ENCODE measurements around the gene INSM1.
"Not testable (repeated sequence)": the region's sequence is repeated elsewhere in the genome, so short reads cannot be mapped to it uniquely, and the experiment has no call there.

The INSM1 gene

DNA sequence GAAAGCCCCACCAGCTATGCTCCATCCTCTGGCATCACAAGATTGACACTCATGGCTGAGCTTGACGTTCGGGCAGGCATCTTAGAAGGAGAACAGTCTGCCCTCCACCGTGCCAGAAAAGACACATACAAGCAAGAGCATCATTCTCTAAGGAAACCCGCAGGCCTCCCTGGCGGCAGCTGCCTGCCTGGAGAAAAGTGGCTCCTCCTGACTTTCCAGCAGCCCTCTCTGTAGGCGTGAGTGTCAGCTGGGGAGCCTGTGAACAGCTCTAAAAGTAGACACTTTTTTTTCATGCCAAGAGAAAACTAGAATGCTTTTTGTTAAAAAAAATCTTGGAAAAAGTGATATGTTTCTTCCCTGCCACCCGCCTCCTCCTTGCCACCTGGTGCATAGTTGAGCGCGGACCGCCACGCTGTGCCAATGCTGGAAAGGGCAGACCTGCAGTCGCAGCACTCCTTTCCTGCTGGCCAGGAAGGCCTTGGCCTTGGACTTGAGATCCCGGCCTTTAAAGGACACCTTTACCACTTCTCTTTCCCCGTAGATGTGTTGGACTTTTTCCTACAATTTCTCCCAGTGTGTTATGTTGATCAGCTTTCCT, 29.7 kb upstream of the INSM1 start:
- no peaks in the 10 kb centered on the region for H3K9me3 ChIP-seq (ENCODE audit: low read length)

DNA sequence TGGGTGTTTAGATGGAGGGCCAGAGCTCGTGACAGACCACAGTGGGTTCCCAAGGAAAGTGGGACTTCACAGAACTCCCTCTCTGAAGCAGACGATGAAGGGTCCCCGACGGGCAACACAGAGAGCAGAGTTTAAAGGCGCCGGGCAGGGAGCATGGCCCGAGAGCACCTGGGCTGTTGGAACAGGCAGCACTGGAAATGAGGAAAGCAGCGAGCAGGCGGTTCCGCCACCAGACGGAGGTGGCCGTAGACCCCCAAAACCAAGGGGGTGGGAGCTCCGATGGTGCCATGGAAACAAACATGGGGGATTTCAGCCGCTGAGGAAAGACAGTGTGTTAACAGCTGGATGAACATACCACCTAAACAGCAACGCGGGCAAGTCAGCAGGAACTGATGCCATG, 27.5 kb upstream of the INSM1 start:
- Histone ChIP-seq H3K36me3 (ENCODE audit: insufficient read depth, low read length) (no peaks in the 10 kb centered on the region), H3K4me1 (ENCODE audit: insufficient read depth, low read length) (no peaks in the 10 kb centered on the region), H3K27ac (ENCODE audit: low read depth, low read length) (no peak overlapping the region), H3K4me3 (ENCODE audit: low read depth in 1 of 2, low read length in 2 of 2) (no peak overlapping the region), H3K27me3 (ENCODE audit: control insufficient read depth in 1 of 2, insufficient read depth in 2 of 2, low read length in 2 of 2) (no peaks in the 10 kb centered on the region), H3K9ac (ENCODE audit: low read length) (no peak overlapping the region), H3K9me3 (ENCODE audit: low read length) (no peaks in the 10 kb centered on the region)

More for the DNA sequence above, 29.7 kb upstream of the INSM1 start:
- Histone ChIP-seq H3K4me1 (ENCODE audit: insufficient read depth, low read length) (no peaks in the 10 kb centered on the region), H3K36me3 (ENCODE audit: insufficient read depth, low read length) (no peaks in the 10 kb centered on the region), H3K9ac (ENCODE audit: low read length) (no peak overlapping the region), H3K27ac (ENCODE audit: low read depth, low read length) (no peak overlapping the region), H3K27me3 (ENCODE audit: control insufficient read depth in 1 of 2, insufficient read depth in 2 of 2, low read length in 2 of 2) (no peaks in the 10 kb centered on the region), H3K4me3 (ENCODE audit: low read depth in 1 of 2, low read length in 2 of 2) (no peak overlapping the region)

DNA sequence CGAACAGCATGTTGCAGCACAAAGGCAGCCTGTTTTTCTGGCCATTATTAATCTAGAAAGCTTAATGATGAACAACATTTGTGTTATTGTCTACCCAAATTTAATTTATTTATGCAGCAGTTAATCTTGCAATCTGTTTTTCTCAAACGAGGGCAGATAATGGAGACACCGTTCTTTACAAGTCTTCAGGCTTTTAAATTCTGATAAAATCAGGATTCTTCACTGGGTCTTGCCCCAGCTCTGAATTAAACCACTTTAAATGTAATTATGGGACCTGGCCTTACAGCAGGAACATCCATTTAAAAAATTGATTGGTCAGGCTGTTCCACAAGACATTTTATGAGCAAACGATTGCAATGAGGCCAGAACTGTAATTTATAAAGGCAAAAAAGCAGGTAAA, 26.5 kb upstream of the INSM1 start:
- no peak overlapping the region for H3K27ac ChIP-seq (ENCODE audit: low read depth, low read length)
- H3K9ac ChIP-seq (ENCODE audit: low read length): no peak overlapping the region
- no peak overlapping the region for H3K4me3 ChIP-seq (ENCODE audit: low read depth in 1 of 2, low read length in 2 of 2)
- no peaks in the 10 kb centered on the region for H3K27me3 ChIP-seq (ENCODE audit: control insufficient read depth in 1 of 2, insufficient read depth in 2 of 2, low read length in 2 of 2)
- H3K4me1 ChIP-seq (ENCODE audit: insufficient read depth, low read length): no peaks in the 10 kb centered on the region
- H3K9me3 ChIP-seq (ENCODE audit: low read length): no peaks in the 10 kb centered on the region
- H3K36me3 ChIP-seq (ENCODE audit: insufficient read depth, low read length): no peaks in the 10 kb centered on the region

DNA sequence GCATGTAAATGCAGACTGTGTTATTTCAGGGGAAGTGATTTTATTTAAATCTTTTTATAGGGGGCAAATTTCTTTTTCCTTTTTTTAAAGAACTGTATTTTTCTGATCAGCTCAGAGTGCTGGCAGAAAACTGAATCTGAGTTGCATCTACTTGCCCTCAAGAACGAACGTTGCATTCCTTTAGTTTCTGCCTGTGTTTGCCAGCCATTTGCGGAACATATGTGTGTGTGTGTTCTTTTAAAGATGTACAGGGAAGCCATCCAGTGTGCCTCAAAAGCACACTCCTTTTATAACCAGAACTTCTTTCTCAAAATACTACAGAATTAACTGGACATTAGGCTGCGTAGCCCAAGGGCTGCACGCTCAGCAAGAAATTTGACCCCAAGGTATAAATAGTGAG, 25.8 kb upstream of the INSM1 start:
- Histone ChIP-seq H3K9ac (ENCODE audit: low read length) (no peak overlapping the region), H3K27ac (ENCODE audit: low read depth, low read length) (no peak overlapping the region), H3K27me3 (ENCODE audit: control insufficient read depth in 1 of 2, insufficient read depth in 2 of 2, low read length in 2 of 2) (no peaks in the 10 kb centered on the region), H3K4me3 (ENCODE audit: low read depth in 1 of 2, low read length in 2 of 2) (no peak overlapping the region), H3K36me3 (ENCODE audit: insufficient read depth, low read length) (no peaks in the 10 kb centered on the region), H3K9me3 (ENCODE audit: low read length) (no peaks in the 10 kb centered on the region), H3K4me1 (ENCODE audit: insufficient read depth, low read length) (no peaks in the 10 kb centered on the region)

DNA sequence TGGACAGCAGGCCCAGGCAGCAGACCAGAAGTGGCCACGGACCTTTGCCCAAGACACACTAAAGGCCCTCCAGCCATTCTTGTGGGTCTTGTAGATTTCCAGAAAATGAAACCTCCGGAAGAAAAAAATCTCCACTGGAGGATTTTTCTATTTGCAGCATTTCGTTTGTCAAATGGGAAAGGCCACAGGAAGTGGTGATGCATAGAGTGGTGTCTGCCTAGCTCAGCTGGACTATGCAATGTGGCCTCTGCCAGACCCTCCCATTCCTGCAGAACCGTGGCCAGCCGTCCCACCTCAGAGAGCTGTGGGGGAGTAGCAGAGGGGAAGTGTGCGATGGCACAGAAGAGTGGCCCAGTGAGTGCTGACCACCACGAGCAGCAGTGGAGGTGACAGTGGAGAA, 24.0 kb upstream of the INSM1 start:
- H3K27ac ChIP-seq (ENCODE audit: low read depth, low read length): no peak overlapping the region
- H3K9ac ChIP-seq (ENCODE audit: low read length): no peak overlapping the region
- H3K4me3 ChIP-seq (ENCODE audit: low read depth in 1 of 2, low read length in 2 of 2): no peak overlapping the region
- H3K9me3 ChIP-seq (ENCODE audit: low read length): no peaks in the 10 kb centered on the region
- no peaks in the 10 kb centered on the region for H3K4me1 ChIP-seq (ENCODE audit: insufficient read depth, low read length)
- H3K36me3 ChIP-seq (ENCODE audit: insufficient read depth, low read length): no peaks in the 10 kb centered on the region
- H3K27me3 ChIP-seq (ENCODE audit: control insufficient read depth in 1 of 2, insufficient read depth in 2 of 2, low read length in 2 of 2): no peaks in the 10 kb centered on the region

DNA sequence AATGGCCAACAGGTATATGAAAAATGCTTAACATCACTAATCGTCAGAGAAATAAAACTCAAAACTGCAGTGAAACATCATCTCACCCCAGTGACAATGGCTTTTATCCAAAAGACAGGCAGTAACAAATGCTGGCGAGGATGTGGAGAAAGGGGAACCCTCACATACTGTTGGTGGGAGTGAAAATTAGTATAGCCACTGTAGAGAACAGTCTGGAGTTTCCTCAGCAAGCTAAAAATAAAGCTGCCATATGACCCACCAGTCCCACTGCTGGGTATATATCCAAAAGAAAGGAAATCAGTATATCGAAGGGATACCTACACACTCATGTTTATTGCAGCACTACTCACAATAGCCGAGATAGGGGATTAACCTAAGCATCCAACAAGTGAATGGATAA, 23.4 kb upstream of the INSM1 start:
- no peak overlapping the region for H3K9ac ChIP-seq (ENCODE audit: low read length)
- no peaks in the 10 kb centered on the region for H3K4me1 ChIP-seq (ENCODE audit: insufficient read depth, low read length)
- no peaks in the 10 kb centered on the region for H3K36me3 ChIP-seq (ENCODE audit: insufficient read depth, low read length)
- no peaks in the 10 kb centered on the region for H3K27me3 ChIP-seq (ENCODE audit: control insufficient read depth in 1 of 2, insufficient read depth in 2 of 2, low read length in 2 of 2)
- H3K27ac ChIP-seq (ENCODE audit: low read depth, low read length): no peak overlapping the region
- no peaks in the 10 kb centered on the region for H3K9me3 ChIP-seq (ENCODE audit: low read length)
- no peak overlapping the region for H3K4me3 ChIP-seq (ENCODE audit: low read depth in 1 of 2, low read length in 2 of 2)

DNA sequence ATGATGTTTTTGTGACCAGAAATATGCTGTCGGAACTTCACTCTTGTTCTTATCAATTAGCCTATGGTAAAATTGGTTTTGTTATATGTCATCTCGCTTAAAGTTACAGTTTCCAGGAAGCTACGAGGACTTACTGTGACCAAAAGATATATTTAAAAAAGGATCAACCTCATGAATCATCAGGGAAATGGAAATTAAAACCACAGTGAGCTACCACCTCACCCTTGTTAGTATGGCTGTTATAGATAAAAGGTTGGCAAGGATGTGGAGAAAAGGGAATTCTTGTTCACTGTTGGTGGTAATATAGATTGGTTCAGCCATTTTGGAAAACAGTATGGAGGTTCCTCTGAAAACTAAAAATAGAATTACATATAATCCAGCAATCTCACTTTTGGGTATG, 14.3 kb upstream of the INSM1 start:
- H3K36me3 ChIP-seq (ENCODE audit: insufficient read depth, low read length): no peaks in the 10 kb centered on the region
- H3K27me3 ChIP-seq (ENCODE audit: control insufficient read depth in 1 of 2, insufficient read depth in 2 of 2, low read length in 2 of 2): no peaks in the 10 kb centered on the region
- peaks cover 4% of the 10 kb centered on the region for H3K9me3 ChIP-seq (ENCODE audit: low read length)
- no peaks in the 10 kb centered on the region for H3K4me1 ChIP-seq (ENCODE audit: insufficient read depth, low read length)
- no peak overlapping the region for H3K4me3 ChIP-seq (ENCODE audit: low read depth in 1 of 2, low read length in 2 of 2)
- H3K9ac ChIP-seq (ENCODE audit: low read length): no peak overlapping the region
- no peak overlapping the region for H3K27ac ChIP-seq (ENCODE audit: low read depth, low read length)

DNA sequence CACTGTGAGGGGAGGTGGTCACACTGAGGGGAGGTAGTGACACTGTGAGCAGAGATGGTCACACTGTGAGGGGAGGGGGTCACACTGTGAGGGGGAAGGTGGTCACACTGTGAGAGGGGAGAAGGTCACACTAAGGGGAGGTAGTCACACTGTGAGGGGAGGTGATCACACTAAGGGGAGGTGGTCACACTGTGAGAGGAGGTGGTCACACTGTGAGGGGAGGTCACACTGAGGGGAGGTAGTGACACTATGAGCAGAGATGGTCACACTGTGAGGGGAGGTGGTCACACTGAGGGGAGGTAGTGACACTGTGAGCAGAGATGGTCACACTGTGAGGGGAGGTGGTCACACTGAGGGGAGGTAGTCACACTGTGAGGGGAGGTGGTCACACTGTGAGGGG, 12.4 kb upstream of the INSM1 start:
- H3K27me3 ChIP-seq (ENCODE audit: control insufficient read depth in 1 of 2, insufficient read depth in 2 of 2, low read length in 2 of 2); H3K4me1 ChIP-seq (ENCODE audit: insufficient read depth, low read length); H3K9me3 ChIP-seq (ENCODE audit: low read length); H3K4me3 ChIP-seq (ENCODE audit: low read depth in 1 of 2, low read length in 2 of 2); H3K36me3 ChIP-seq (ENCODE audit: insufficient read depth, low read length); H3K9ac ChIP-seq (ENCODE audit: low read length); H3K27ac ChIP-seq (ENCODE audit: low read depth, low read length): not testable (repeated sequence)

DNA sequence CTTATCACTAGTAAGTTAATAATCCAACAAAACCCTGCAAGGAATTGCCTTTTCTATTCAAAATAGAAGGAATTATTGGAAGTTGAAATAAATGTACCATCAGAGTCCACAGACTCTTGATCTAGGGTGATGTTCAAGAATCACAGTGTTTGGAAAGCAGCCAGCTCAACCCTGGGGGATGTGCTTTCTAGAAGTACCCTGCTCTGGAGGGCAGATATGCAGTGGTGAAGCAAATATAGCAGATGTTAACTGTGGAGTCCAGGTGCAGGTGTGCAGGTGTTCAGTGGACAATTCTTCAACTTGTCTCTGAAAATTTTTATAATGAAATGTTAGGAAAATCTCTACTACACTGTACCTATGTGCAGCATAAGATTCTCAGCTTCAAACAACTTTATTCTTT, 9.1 kb upstream of the INSM1 start:
- H3K36me3 ChIP-seq (ENCODE audit: insufficient read depth, low read length): no peaks in the 10 kb centered on the region
- H3K9ac ChIP-seq (ENCODE audit: low read length): no peak overlapping the region
- H3K9me3 ChIP-seq (ENCODE audit: low read length): no peaks in the 10 kb centered on the region
- H3K27ac ChIP-seq (ENCODE audit: low read depth, low read length): no peak overlapping the region
- no peaks in the 10 kb centered on the region for H3K4me1 ChIP-seq (ENCODE audit: insufficient read depth, low read length)
- H3K4me3 ChIP-seq (ENCODE audit: low read depth in 1 of 2, low read length in 2 of 2): no peak overlapping the region
- peaks cover 18 to 26% of the 10 kb centered on the region in 2 donors for H3K27me3 ChIP-seq (ENCODE audit: control insufficient read depth in 1 of 2, insufficient read depth in 2 of 2, low read length in 2 of 2)

DNA sequence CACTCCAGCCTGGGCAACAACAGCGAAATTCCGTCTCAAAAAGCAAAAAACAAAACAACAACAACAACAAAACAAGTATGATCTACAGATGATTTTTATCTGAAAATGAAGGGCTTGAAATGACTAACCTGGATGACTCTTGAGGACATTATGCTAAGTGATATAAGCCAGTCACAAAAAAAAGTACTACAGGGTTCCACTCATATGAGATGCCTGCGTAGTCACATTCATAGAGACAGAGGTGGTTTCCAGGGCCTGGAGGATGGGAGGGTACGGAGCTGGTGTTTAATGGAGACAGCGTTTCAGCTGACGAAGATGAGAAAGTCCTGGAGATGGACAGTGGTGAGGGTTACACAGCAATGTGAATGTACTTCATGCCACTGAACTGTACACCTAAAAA, 8.3 kb upstream of the INSM1 start:
- Histone ChIP-seq H3K27ac (ENCODE audit: low read depth, low read length) (no peak overlapping the region), H3K36me3 (ENCODE audit: insufficient read depth, low read length) (no peaks in the 10 kb centered on the region), H3K9me3 (ENCODE audit: low read length) (no peaks in the 10 kb centered on the region), H3K9ac (ENCODE audit: low read length) (no peak overlapping the region), H3K27me3 (ENCODE audit: control insufficient read depth in 1 of 2, insufficient read depth in 2 of 2, low read length in 2 of 2) (peaks cover 26 to 27% of the 10 kb centered on the region in 2 donors), H3K4me3 (ENCODE audit: low read depth in 1 of 2, low read length in 2 of 2) (no peak overlapping the region), H3K4me1 (ENCODE audit: insufficient read depth, low read length) (no peaks in the 10 kb centered on the region)

DNA sequence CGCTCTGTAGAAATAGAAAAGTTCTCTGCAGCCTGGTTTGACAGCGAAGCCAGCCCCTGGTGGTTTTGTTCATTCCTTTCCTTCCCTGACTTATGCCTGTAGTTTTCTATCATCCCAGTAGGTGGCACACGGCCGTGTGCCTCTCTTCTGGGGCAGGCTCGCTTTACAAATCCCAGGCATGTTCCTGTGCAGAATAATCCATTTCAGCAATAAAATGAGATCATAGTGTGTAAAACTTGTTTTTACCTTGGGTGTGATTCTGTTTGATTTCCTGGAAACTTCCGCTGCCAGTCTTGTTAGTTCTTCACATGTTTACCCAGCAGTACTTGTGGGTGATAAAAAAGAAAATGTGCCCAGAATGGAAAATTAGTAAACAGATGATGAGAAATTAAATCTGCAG, 7.4 kb upstream of the INSM1 start:
- peaks cover 26 to 35% of the 10 kb centered on the region in 2 donors for H3K27me3 ChIP-seq (ENCODE audit: control insufficient read depth in 1 of 2, insufficient read depth in 2 of 2, low read length in 2 of 2)

DNA sequence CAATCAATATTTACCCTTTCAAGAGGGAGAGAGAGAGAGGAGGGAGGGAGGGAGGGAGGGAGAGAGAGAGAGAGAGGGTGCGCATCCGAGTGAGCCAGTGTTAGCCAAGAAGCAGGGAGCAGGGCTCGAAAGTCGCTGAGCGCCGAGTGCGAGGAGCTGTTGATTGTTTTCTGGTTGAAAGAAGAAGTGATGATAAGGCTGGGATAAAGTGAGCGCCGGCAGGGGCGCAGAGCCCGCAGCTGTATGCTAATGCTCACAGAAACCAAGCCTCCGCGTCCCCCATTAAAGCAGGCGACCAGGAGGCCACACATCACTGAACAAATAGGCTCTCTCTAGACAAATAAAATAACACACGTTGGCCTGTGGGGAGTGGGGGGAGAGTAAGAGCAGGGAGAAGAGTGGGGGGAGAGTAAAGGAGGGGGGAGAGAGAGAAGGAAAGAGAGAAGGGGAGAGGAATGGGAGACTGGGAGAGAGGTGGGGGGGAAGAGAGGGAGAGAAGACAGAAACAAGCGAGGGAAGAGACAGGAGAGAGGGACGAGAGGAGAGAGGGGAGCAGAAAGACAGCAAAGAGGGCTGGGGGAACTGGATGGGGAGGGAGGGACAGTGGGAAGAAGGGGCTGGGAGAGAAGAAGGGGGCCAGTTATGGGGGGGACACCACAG, 5.0 kb upstream of the INSM1 start:
- Histone ChIP-seq H3K36me3 (ENCODE audit: insufficient read depth, low read length) (no peaks in the 10 kb centered on the region), H3K27me3 (ENCODE audit: control insufficient read depth in 1 of 2, insufficient read depth in 2 of 2, low read length in 2 of 2) (peaks cover 26 to 57% of the 10 kb centered on the region in 2 donors)

More for the DNA sequence above, 7.4 kb upstream of the INSM1 start:
- Histone ChIP-seq H3K27ac (ENCODE audit: low read depth, low read length) (no peak overlapping the region), H3K4me1 (ENCODE audit: insufficient read depth, low read length) (no peaks in the 10 kb centered on the region), H3K9me3 (ENCODE audit: low read length) (no peaks in the 10 kb centered on the region), H3K9ac (ENCODE audit: low read length) (no peak overlapping the region), H3K4me3 (ENCODE audit: low read depth in 1 of 2, low read length in 2 of 2) (no peak overlapping the region), H3K36me3 (ENCODE audit: insufficient read depth, low read length) (no peaks in the 10 kb centered on the region)

More for the DNA sequence above, 5.0 kb upstream of the INSM1 start:
- Histone ChIP-seq H3K9ac (ENCODE audit: low read length) (no peak overlapping the region), H3K27ac (ENCODE audit: low read depth, low read length) (no peak overlapping the region), H3K4me1 (ENCODE audit: insufficient read depth, low read length) (no peaks in the 10 kb centered on the region), H3K9me3 (ENCODE audit: low read length) (no peaks in the 10 kb centered on the region), H3K4me3 (ENCODE audit: low read depth in 1 of 2, low read length in 2 of 2) (no peak overlapping the region)
